ENCODE measurements around the gene RPTOR. TPM values are rescaled to one million over a fixed set of nuclear protein-coding genes. Genes with fewer than 3 reads are reported as not detected.

The RPTOR gene
- total and polyA plus RNA-seq, 2 donors (not counting 3 experiments of a cell fraction or from before 2014, with no cell fraction given): 10.7 to 41.8 TPM

- ChIA-PET POLR2A (no interaction called here), CTCF (interaction anchor here (1.6 to 2.7 kb wide), 2 partner anchors 10 to 220 kb away, joined by 5 to 11 read pairs; no protein-coding TSS in a partner anchor)
- Histone ChIP-seq H3K9me1 (replicated peaks; ENCODE audit: control insufficient read depth, extremely low read depth, insufficient read depth, low read length) (no peaks in the 10 kb centered on the region), H3K4me1 (ENCODE audit: control insufficient read depth, extremely low read depth, insufficient read depth, low read length) (no peaks in the 10 kb centered on the region), H3K9ac (replicated peaks; ENCODE audit: extremely low read depth, insufficient read depth, low read length) (no peak overlapping the region), H3K27ac (ENCODE audit: insufficient read depth, low read depth, low read length) (no peak overlapping the region), H2AFZ (ENCODE audit: low read depth, low read length) (no peak overlapping the region), H3K4me3 (replicated peaks in 1 of 3; ENCODE audit: insufficient read depth in 1 of 3, low read depth in 1 of 3, low read length in 3 of 3) (no peak overlapping the region), H4K20me1 (replicated peaks; ENCODE audit: control insufficient read depth, extremely low read depth, insufficient read depth, low read length) (no peaks in the 10 kb centered on the region), H3K36me3 (ENCODE audit: control insufficient read depth in 2 of 2, extremely low read depth in 1 of 2, insufficient read depth in 2 of 2, low read length in 2 of 2) (no peaks in the 10 kb centered on the region), H3K4me2 (ENCODE audit: insufficient read depth, low read length) (no peak overlapping the region), H3K27me3 (ENCODE audit: control insufficient read depth in 2 of 2, insufficient read depth in 2 of 2, low read length in 2 of 2) (no peaks in the 10 kb centered on the region), H3K79me2 (ENCODE audit: control insufficient read depth, insufficient read depth, low read length) (peaks cover 15% of the 10 kb centered on the region), H3K9me3 (replicated peaks; ENCODE audit: control insufficient read depth, insufficient read depth, low read length) (no peaks in the 10 kb centered on the region)
- dilution Hi-C loops (cut with MboI; ENCODE audit: extremely low pct_ligation_motif_present, low sequenced_read_pairs): no loop called here
- DNase-seq (ENCODE audit: low read depth, low spot score) (no peak), FAIRE-seq (no peak)
- no peak for TF ChIP-seq POLR2AphosphoS5 (IDR thresholded peaks at IDR 0.05; ENCODE audit: insufficient read depth, low read depth, low read length)
- no TSS peak for BruUV-seq (replicated peaks)
- intact Hi-C loops (cut with micrococcal nuclease): no loop called here
Measured at GRCh38 chr17:80639658-80640057, 95.0 kb downstream of the RPTOR start.

- no peak overlapping the region for H3K27ac ChIP-seq (ENCODE audit: insufficient read depth, low read depth, low read length)
- dilution Hi-C loops (cut with MboI; ENCODE audit: extremely low pct_ligation_motif_present, low sequenced_read_pairs): no loop called here
- no peak for TF ChIP-seq EZH2 (IDR thresholded peaks at IDR 0.05; ENCODE audit: borderline replicate concordance, low read depth, low read length, severe bottlenecking)
- H3K9ac ChIP-seq (replicated peaks; ENCODE audit: extremely low read depth, insufficient read depth, low read length): no peak overlapping the region
- no peaks in the 10 kb centered on the region for H3K36me3 ChIP-seq (ENCODE audit: control insufficient read depth in 2 of 2, extremely low read depth in 1 of 2, insufficient read depth in 2 of 2, low read length in 2 of 2)
- CTCF ChIA-PET: interaction anchor here (1.6 to 2.7 kb wide), 2 partner anchors 11 to 219 kb away, joined by 5 to 11 read pairs; no protein-coding TSS in a partner anchor
- H3K79me2 ChIP-seq (ENCODE audit: control insufficient read depth, insufficient read depth, low read length): peaks cover 11% of the 10 kb centered on the region
- no peak for DNase-seq (ENCODE audit: low read depth, low spot score)
- no TSS peak for BruUV-seq (replicated peaks)
- intact Hi-C loops (cut with micrococcal nuclease): no loop called here
- H2AFZ ChIP-seq (ENCODE audit: low read depth, low read length): no peak overlapping the region
- no peaks in the 10 kb centered on the region for H3K4me1 ChIP-seq (ENCODE audit: control insufficient read depth, extremely low read depth, insufficient read depth, low read length)
- POLR2A ChIA-PET: no interaction called here
- H3K27me3 ChIP-seq (ENCODE audit: control insufficient read depth in 2 of 2, insufficient read depth in 2 of 2, low read length in 2 of 2): no peaks in the 10 kb centered on the region
- H4K20me1 ChIP-seq (replicated peaks; ENCODE audit: control insufficient read depth, extremely low read depth, insufficient read depth, low read length): no peaks in the 10 kb centered on the region
- no peaks in the 10 kb centered on the region for H3K9me3 ChIP-seq (replicated peaks; ENCODE audit: control insufficient read depth, insufficient read depth, low read length)
- no peak overlapping the region for H3K4me2 ChIP-seq (ENCODE audit: insufficient read depth, low read length)
- FAIRE-seq: no peak
- H3K4me3 ChIP-seq (replicated peaks in 1 of 3; ENCODE audit: insufficient read depth in 1 of 3, low read depth in 1 of 3, low read length in 3 of 3): no peak overlapping the region
- no peaks in the 10 kb centered on the region for H3K9me1 ChIP-seq (replicated peaks; ENCODE audit: control insufficient read depth, extremely low read depth, insufficient read depth, low read length)
Measured at GRCh38 chr17:80640366-80641084, 95.9 kb downstream of the RPTOR start.

Data from endothelial cell of umbilical vein (primary cell).